ENCODE measurements around the gene NPHP4. TPM values are rescaled to one million over a fixed set of nuclear protein-coding genes. Genes with fewer than 3 reads are reported as not detected.
A peak's percentile ranks its signal among the peaks of the same experiment; 100 is the strongest.

NPHP4 gene
- total and polyA plus RNA-seq, 9 of the 15 experiments (the other 6 are each of a cell fraction or from before 2014, with no cell fraction given) = 0.52 to 26.2 (median 6.7) TPM

GRCh38 chr1:5917591-5918274, 74.5 kb downstream of the NPHP4 start (continued):
- TF ChIP-seq ATF3 (IDR thresholded peaks at IDR 0.05) (peak; percentile 97), ATF3 (CRISPR knock-in tag; conservative IDR thresholded peaks at IDR 0.05) (peak; percentile 88), CC2D1A (IDR thresholded peaks at IDR 0.05) (peak; percentile 55), SIN3A (IDR thresholded peaks at IDR 0.05; ENCODE audit: borderline replicate concordance in 2 of 2, control insufficient read depth in 1 of 2, low read depth in 2 of 2, low read length in 2 of 2) (0 out of 4 replicates have a peak, but pooled peaks of 1 of the 2 experiments have one; percentile 56), HMGN3 (IDR thresholded peaks at IDR 0.05; ENCODE audit: borderline replicate concordance, extremely low read depth, insufficient read length, low read depth, low read length) (no peak), STAT5B (CRISPR knock-in tag; IDR thresholded peaks at IDR 0.05) (no peak), RBM14 (IDR thresholded peaks at IDR 0.05; ENCODE audit: borderline replicate concordance, insufficient read depth, low read depth, low read length) (no peak), ETV1 (tag; conservative IDR thresholded peaks at IDR 0.05; ENCODE audit: low read depth) (peak; percentile 71), HNRNPH1 (optimal IDR thresholded peaks at IDR 0.05; ENCODE audit: low read depth, low read length) (no peak), RFX5 (IDR thresholded peaks at IDR 0.05; ENCODE audit: low read depth, low read length) (no peak), GTF2E2 (tag; IDR thresholded peaks at IDR 0.05) (peak; percentile 83), PHF21A (IDR thresholded peaks at IDR 0.05; ENCODE audit: borderline replicate concordance, low read depth) (no peak), ZBTB40 (IDR thresholded peaks at IDR 0.05) (peak; percentile 69; the same call in 1 of the 2 replicates), ZBTB40 (CRISPR knock-in tag; IDR thresholded peaks at IDR 0.05) (no peak), ZNF76 (CRISPR knock-in tag; IDR thresholded peaks at IDR 0.05; ENCODE audit: borderline replicate concordance) (no peak)
